ENCODE data around the gene MRPL53.
"Not testable (repeated sequence)": the region's sequence is repeated elsewhere in the genome, so short reads cannot be mapped to it uniquely, and the experiment has no call there.

The MRPL53 gene

DNA sequence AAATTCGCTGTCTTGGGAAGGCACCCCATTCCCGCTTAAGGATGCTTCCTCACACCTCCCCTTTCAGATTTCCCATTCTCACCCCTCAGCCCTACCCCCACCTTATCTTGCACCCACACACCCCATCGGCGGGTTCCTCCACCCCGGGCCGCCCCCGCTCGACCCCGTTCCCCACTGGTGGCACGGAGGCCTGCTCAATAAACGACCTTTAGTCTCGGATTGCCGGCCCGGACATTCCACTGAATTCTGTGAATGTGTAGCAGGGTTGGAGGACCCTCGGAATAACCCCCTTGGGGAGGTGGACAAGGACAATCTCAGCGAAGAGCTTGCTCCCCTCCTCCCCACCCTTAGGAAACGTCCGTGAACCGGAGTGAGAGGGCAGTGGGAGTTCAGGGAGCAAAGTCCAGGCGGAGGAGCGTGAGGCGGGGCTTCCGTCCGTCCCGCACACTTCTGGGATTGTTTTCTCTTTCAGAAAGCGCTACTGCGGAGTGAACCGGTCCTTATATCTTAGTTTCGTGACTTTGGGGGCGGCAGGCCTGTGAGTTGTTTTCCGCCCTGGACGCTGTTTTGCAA is 29.8 kb upstream of the MRPL53 start:
- DNase-seq: no peak

DNA sequence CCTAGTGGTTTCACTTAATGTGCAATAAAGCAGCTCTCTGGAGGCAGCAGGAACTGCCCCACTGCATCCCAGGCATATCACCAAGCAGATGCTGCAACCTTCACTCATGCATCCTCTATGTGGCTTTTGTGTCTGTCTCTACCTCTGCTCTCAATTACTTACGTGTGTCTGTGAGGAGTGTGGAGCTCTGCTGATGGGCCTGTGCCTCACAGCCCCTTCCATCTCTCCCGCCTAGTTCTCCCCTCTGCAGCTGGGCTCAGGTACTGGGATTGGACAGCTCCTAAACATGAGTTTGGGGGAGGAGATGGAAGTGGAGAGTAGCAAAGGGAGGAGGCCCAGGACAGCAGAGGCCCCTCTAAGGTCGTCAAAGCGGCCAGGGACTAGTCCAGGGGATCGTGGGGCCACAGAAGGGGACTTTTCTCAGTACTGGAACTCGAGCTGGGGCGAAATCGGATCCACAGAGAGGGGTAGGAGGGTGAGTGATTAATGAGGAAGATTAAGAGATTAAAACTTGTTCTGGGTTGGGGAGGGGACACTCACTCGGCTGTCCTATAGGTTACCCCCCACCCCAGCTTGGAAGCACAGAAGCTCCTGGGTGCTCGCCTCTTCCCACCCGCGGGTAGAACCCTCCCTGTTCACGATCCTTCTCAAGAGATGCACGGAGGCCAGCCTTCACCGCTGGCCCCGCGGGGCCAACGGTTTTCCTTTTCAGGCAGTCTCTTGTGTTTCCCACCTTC is 29.0 kb upstream of the MRPL53 start:
- DNase-seq: no peak

DNA sequence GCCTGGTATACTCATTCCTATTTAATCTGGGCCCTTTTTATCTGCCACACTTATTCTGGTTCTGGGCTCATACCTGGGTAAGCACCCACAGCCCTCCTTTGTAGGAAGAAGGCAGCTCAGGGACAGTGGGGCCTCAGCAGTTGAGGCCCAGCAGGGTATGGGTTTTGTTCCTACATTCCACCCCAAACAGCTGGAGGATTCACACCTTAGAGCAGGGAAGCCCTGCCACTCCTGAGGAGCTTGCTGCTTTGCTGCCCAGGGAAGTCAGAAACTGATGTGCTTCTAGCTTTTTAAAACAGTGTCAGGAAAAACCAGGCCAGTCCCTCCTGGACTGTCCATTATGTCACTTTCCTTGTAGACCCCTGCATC is 28.1 kb upstream of the MRPL53 start:
- DNase-seq: no peak

DNA sequence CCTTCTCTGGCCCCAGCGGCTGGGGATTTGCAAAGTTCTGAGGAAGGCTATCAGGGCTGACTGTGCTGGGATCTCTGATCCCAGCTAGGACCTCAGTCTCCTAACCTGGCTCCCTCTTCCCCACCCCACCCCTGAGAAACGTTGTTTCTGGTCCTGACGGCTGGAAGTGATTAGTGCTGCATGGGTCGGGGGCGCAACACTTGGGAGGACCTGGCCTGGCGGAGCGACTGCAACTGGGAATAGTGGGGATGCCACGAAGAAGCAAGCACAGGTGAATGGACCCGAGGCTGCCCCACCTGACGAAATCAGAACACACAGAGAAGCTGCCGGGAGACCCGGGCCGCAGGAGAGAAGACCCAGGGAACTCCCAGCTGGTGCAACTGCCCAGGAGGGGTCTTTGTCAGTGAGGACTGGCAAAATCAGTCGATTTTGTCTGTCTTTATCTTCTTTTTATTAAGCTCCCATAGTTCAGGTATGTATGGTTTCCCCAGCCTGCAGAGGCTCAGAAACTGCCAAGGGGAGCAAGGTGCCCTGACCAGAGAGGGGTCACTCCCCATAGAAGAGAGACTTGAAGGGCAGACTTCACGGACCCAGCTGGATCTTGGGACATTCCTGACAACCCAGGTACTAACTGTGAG is 27.6 kb upstream of the MRPL53 start:
- no peak for DNase-seq

DNA sequence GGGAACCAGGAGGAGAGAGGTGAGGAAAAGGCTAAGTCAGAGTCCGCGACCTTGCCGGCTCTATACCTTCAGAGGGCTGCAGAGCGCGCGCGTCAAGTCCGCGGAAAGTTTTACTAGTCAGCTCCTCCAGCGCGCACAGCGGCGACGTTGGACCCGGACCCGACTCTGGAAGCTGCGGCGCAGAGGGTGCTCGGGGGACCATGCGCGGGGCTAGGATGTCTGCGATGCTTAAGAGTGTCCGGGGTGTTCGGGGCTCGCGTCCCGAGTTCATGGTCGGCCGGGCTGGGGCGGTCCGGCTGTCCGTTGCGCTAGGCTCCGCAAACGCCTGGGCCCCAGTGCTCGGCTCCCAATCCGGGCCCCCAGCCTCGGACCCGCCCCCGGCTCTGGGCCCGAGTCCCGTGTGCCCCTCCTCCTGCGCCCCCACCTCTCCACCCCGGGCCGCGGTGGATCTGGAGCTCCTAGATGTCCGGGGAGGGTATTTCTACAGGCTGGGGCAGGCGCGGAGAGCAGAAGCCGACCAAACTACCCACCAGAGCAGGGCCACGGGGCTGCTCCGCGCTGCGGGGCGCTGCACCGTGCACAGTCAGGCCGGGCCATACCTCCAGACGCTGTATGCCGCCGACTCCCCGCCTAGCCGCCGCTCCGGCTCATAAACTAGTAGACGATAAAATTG is 26.9 kb upstream of the MRPL53 start, which contains the start of gene LBX2:
Gene LBX2 (minus strand): TSS at position 337 of the 673 bp plus-strand sequence. CDS start 66 bp downstream, at position 271.
- DNase-seq: peak; percentile 72

DNA sequence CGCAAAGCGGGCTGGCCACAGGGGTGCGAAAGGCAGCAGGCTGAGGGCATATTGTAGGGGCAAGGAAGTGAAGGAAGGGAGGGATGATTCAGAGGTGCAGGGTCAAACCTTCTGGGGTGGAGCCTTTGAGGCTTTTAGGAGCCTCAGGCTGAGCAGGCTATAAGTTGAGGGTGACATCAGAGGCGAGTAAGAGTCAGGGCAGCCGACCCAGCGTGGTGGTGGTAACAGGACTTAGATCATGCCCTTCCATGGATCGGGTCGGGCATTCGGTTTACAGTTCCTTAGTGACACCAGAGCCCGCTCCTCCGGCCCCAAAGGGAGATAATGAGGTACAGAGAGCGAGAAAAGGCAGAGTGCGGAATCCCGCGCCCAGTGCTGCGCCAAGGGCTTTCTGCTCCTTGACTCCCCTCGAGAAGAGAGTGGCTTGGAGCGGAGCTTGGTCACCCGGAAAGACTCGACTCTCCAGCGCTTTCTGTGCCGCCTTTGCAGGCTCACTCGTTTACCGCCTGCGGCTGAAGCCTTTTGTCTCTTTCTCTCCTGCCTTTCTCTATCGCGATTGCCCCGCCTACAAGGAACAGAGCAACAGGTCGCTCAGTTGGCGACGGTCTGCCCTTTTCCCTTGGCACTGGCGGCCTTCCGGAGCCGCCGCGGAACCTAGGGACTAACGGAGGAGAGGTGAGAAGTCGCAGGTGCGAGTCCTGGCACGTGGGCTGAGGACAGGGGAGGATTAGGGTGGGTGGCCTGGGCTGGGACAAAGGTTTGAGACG is 26.2 kb upstream of the MRPL53 start:
- no peak for DNase-seq

DNA sequence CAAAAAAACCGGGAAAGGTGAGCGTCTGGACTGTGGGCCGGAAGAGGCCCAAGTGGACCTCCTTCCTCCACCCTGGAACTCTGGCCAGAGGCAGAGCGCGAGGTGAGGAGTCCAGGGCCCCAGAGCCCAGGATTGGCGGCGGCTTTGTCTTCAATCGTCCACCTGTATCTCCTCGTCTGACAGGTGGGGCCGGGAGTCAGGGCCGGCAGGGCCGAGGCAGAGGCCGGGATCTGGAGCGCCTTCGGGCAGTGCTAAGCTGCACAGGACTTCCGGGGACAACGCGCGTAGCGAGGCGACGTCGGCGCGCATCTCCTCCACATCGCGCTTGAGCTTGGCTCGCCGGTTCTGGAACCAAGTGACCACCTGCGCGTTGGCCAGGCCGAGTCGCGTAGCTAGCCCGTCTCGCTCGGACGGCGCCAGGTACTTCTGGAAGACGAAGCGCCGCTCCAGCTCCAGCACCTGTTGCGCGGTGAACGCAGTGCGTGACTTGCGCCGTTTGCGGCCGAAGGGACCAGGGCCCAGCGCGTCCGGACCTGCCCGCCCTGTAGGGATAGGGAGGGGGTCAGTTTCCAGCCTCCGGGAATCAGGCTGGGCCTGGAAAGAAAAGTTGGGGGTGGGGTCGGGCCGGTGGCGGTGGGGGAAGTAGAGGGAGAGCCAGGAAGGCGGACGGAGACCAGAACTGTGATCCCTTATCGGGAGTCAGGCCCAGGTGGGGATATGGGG is 25.5 kb upstream of the MRPL53 start:
- no peak for DNase-seq

DNA sequence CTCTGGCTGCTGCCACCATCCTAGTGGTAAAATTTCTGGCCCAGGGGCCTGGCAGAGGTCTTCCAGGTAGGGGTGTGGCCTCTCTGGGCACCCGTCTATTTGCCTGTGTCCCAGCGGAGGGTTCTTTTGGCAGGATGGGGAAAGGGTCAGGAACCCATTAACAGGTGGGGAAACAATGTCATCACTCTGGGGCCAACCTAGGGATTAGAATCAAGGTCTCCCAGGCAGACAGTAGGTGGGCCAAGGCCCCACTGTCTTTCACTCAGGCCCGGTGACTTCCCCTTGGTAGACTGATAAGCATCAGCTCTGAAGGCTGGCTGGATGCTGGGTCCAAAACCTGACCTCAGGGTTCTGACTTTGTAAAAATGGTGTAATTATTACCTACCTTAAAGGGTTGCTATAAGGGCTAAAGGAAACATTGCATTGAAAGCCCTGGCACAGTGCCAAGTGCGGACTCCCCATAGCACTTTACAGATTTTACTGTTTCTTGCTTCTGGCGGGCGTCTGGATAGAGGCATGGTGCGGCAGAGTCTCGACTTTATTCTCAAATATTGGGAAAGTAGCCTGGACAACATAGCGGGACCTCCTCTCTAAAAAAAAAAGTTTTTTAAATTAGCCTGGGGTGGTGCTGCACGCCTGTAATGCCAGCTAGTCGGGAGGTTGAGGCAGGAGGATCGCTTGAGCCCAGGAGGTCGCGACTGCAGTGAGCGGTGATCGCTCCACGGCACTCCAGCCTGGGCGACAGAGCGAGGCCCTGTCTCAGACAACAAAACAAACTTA is 24.7 kb upstream of the MRPL53 start:
- DNase-seq: no peak

DNA sequence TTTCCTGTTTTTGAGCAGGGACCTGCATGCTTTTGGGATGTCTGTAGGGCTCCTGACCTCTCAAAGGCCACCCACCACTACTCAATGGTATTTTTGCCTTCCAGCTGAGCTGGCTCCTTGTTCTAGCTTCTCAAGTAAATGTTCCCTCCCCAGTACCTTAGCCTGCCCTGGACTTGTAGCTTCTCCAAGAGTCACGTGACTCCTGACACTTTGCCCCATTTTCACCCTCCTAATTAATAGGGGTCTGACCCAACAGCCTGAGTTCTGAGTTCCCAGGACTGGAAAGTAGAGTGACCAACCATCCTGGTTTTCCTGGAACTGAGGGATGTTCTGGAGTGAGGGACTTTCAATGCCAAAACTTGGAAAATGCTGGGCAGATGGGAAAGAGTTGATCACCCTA is 23.0 kb upstream of the MRPL53 start:
- DNase-seq: no peak

DNA sequence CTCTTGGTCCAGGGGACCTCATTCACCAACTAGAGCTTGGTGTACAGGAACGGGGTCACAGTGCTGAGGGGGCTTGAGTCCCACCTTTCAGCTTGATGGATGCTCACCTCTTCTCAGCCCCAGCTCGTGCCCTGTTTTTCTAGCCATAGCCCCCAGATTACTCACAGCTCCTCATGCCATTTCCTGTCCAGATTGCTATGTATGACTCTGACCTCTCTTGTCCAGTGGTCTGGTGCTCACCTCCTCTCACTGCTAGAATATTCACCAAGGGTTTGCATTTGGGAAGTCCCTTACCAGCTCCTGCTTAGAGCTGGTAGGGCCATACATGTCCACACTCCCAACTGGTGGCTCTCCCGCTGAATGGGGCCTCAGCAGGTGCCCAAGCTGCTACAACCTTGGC is 21.1 kb upstream of the MRPL53 start:
- no peak for DNase-seq

DNA sequence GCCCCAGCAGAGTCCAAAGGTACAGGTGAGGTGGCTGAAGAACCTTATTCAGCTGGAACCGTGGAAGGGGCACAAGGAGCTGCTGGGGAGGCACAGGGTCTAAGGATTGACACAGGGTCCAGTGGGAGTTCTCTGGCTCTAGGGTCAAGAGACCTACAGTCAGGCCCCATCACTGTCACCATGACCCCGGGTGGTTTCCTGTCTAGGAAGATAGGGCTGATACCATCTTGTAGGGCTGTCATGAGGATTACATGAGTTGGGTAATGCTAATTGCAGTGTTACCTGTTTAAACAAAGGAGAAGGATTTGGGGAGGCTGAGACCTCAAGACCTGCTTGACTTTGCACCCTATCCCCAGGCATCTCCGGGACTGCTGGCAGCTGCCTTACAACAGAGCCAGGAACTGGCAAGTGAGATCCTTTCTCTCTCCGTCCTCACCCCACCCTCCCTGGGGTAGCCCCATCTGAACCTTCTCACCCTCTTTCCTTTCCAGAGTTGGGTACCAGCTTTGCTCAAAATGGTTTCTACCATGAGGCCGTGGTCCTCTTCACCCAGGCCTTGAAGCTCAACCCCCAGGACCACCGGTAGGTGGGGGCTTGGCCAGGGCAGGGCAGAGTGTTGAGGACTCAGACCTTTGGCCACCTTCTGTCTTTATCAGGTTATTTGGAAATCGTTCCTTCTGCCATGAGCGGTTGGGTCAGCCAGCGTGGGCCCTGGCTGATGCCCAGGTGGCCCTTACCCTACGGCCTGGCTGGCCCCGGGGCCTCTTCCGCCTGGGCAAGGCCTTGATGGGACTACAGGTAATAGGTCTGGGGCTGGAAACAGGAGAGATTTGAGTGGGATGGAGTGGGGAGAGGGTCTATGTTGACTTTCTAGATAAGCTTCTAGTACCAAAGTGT is 19.4 kb upstream of the MRPL53 start:
- DNase-seq: no peak

DNA sequence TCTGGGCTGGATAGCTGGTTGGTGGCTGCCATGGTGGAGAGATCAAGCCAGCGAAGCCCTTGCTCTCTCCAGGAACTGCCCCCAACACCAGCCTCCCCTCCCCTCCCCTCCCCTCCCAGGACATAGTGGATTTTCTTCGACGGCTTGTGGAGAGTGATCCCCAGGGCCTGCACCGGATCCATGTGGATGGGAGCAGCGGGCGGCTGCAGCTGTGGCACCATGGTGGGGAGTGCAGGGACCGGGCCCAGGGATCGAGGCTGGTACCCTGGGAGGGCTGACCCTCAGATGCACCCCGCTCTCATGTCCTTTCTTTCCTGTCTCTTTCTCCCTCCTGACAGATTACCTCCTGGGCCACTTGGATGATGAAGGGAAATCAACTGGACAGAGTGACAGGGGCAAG is 17.4 kb upstream of the MRPL53 start:
- no peak for DNase-seq

DNA sequence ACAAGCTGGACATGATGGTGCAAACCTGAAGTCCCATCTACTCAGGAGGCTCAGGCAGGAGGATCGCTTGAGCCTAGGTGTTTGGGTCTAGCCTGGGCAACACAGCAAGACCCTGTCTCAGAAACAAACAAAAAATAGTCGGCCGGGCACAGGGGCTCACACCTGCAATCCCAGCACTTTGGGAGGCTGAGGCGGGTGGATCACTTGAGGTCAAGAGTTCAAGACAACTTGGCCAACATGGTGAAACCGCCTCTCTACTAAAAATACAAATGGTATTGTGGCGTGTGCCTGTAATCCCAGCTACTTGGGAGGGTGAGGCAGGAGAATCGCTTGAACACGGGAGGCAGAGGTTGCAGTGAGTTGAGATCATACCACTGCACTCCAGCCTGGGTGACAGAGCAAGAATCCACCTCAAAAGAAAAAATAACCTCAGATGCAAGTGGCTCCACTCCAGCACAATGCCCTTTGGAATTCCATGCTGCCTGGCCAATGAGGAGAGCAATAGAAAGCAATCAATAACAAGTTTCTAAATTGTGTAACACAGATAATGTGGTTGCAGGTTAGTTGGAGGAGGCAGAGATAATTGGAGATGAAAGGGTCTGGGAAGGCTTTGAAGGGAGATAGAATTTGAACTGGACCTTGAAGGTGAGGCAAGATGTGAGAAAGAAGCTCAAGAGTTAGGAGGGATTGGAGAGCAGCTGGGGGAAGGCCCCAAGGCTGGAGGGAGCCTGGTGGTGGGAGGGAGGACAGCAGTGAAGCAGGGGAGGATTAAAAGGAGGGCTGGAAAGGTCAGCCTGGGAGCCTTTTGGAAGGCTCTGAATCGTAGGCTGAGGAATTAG is 16.4 kb upstream of the MRPL53 start:
- no peak for DNase-seq

DNA sequence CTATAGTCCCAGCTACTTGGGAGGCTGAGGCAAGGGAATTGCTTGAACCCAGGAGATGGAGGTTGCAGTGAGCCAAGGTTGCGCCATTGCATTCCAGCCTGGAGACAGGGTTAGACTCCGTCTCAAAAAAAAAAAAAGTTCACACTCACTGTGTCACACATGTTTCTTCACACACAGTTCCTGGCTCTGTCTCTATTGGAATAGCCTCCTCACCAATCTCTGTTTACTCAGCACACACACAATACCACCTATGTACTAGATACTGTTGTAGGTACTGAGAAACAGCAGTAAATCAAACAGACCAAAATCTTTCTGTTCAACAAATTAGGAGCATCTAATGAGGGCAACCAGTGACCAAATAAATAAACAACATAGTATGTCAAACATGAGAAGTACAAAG is 13.7 kb upstream of the MRPL53 start:
- DNase-seq: no peak

DNA sequence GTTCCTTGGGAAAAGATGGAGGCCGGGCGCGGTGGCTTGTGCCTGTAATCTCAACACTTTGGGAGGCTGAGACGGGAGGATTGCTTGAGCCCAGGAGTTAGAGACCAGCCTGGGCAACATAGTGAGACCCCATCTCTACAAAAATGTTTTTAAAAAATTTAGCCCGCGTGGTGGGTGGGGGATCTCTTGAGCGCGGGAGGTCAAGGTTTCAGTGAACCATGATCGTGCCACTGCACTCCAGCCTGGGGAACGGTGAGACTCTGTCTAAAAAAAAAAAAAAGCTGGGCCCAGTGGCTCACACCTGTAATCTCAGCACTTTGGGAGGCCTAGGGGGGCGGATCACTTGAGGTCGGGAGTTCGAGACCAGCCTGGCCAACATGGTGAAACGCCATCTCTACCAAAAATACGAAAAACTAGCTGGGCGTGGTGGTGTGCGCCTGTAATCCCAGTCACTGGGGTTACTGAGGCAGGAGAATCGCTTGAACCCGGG is 11.2 kb upstream of the MRPL53 start:
- DNase-seq: not testable (repeated sequence)

DNA sequence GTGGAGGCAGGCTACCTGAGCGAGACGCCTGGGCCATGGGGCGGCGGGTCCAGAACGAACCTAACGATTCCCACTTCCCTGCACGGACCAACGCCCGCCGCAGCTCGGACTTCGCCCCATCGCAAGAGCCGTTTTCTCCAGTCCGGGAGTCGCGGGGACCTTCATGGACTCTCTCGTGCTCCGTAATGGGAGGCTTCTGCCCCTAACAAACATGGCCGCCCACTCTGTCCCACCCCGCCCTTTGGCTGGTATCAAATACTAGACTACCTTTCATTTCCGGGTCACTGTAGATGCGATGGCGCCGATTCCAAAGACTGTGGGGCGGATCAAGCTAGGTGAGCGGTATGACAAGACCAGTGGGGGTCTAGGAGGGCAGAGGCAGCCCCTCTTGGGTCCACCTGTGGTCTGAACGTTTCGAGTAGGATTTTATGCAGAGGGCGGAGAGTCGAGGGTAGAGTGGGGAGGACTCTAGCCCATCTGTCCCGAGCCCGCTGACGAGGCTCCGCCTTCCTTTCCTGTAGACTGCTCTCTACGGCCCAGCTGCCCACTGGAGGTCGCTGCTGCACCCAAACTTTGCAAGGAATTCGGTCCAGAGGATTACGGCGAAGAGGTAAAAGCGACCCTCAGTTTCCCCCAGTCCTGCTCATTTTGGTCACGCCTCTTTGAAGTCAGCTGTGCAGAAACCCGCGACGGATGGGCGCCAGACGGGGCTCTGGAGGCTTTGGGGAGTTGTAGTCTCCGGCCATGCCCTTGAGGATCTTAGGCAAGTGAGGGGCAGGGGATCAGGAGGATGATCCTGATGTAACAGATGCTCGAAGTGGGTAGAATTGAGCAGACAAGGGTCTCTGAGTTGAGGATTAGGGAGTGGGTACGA is 10.6 kb upstream of the MRPL53 start, which contains the start of the genes CCDC142 and TTC31:
Gene CCDC142 (minus strand): TSS at position 198 of the 874 bp plus-strand sequence. CDS start 161 bp downstream, at position 37.
Gene TTC31 (plus strand): TSS at position 281 of the 874 bp plus-strand sequence. CDS start 15 bp downstream, at position 296.
- DNase-seq: peak; percentile 97

DNA sequence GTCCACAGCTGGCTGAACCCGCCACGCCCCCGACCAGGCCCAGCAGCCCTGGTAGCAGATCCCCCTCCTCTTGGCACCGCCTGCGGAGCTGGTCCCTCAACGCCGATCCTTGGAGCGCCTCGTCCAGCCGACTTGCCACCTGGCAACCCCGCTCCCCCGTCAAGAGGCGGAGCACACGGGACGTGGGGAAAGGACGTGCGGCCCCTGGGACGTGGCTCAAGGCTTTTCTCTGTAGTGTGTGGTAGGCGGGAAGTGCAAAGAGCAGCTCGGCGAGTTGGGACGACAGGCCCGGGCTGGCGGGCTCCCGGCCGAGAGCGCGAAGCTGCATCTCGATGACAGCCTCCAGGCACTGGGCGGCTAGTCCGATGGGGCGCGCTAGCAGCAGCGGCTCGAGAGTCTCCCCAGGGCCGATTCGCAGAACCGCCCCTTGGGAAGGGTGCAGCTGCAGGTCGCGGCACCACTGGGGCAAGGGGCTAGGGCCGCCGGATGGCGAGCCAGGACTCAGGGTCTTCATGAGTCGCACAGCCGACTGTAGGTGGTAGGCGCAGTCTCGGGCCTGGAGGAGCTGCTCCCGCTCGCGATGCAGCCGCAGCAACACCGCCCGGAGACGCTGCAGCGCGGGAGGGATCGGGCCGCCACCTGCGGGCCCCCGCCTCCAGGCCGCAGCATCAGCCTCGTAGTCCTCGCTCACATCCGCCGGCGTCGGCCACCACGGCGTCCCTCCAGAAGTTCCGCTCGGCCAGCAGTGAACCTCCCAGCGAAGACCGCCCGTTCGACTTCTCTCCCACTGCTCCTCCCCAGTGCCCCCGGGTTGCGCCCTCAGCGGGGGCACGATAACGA is 9.7 kb upstream of the MRPL53 start:
- DNase-seq: peak; percentile 41
